Nephron progenitor cell (in vitro differentiated cells): ENCODE results near the gene NPAS3.

ENCODE experiments used
- DNase-seq: peaks from one replicate; pipeline ENCODE4 v3.0.0; 2021
- H3K27ac Mint-ChIP-seq: 2 replicates; pipeline ENCODE4 v1.8.0; 2021; ENCODE audit warnings: mild to moderate bottlenecking, moderate library complexity, mixed read lengths
- H3K27me3 Mint-ChIP-seq: 2 replicates; pipeline ENCODE4 v1.8.0; 2021; ENCODE audit warnings: mild to moderate bottlenecking, low read depth, mixed read lengths; ENCODE audit not compliant: poor library complexity
- H3K36me3 Mint-ChIP-seq: 2 replicates; pipeline ENCODE4 v1.8.0; 2021; ENCODE audit warnings: low read depth, mixed read lengths
- H3K4me1 Mint-ChIP-seq: 2 replicates; pipeline ENCODE4 v1.8.0; 2021; ENCODE audit warnings: mixed read lengths
- H3K4me3 Mint-ChIP-seq: 2 replicates; pipeline ENCODE4 v1.8.0; 2021; ENCODE audit warnings: mild to moderate bottlenecking, moderate library complexity, mixed read lengths
- H3K9me3 Mint-ChIP-seq: 2 replicates; pipeline ENCODE4 v1.8.0; 2021; ENCODE audit warnings: mild to moderate bottlenecking, moderate library complexity, mixed read lengths
- TF ChIP-seq, protein P1 (sequence below): fragments of 200-600 bp; sonication (generic); IDR thresholded peaks from 2 replicates; pipeline ENCODE4 v1.5.0; 2021; ENCODE audit warnings: antibody characterized with exemption

NPAS3 gene

GRCh38 chr14:33464254-33464962 lies 525.7 kb downstream of the NPAS3 start:
- peaks cover 22% of the 10 kb centered on the region for H3K4me1 Mint-ChIP-seq
- H3K27ac Mint-ChIP-seq, result no peak overlapping the region
- no peaks in the 10 kb centered on the region for H3K27me3 Mint-ChIP-seq
- H3K4me3 Mint-ChIP-seq, result no peak overlapping the region
- TF ChIP-seq, protein P1, sequence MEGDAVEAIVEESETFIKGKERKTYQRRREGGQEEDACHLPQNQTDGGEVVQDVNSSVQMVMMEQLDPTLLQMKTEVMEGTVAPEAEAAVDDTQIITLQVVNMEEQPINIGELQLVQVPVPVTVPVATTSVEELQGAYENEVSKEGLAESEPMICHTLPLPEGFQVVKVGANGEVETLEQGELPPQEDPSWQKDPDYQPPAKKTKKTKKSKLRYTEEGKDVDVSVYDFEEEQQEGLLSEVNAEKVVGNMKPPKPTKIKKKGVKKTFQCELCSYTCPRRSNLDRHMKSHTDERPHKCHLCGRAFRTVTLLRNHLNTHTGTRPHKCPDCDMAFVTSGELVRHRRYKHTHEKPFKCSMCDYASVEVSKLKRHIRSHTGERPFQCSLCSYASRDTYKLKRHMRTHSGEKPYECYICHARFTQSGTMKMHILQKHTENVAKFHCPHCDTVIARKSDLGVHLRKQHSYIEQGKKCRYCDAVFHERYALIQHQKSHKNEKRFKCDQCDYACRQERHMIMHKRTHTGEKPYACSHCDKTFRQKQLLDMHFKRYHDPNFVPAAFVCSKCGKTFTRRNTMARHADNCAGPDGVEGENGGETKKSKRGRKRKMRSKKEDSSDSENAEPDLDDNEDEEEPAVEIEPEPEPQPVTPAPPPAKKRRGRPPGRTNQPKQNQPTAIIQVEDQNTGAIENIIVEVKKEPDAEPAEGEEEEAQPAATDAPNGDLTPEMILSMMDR, result no peak
- no peaks in the 10 kb centered on the region for H3K9me3 Mint-ChIP-seq
- no peak for DNase-seq
- H3K36me3 Mint-ChIP-seq, result no peaks in the 10 kb centered on the region

- Mint-ChIP-seq H3K4me1 (peaks cover 22% of the 10 kb centered on the region), H3K27me3 (no peaks in the 10 kb centered on the region), H3K4me3 (no peak overlapping the region), H3K9me3 (no peaks in the 10 kb centered on the region), H3K36me3 (no peaks in the 10 kb centered on the region), H3K27ac (peak overlapping the region; percentile 68)
- no peak for DNase-seq
- TF ChIP-seq, protein P1, result no peak
Measured at GRCh38 chr14:33465846-33466700, 527.4 kb downstream of the NPAS3 start.

- DNase-seq, result no peak
- H3K27me3 Mint-ChIP-seq, result no peaks in the 10 kb centered on the region
- no peaks in the 10 kb centered on the region for H3K9me3 Mint-ChIP-seq
- TF ChIP-seq, protein P1, result no peak
- H3K4me1 Mint-ChIP-seq, result peaks cover 22% of the 10 kb centered on the region
- H3K36me3 Mint-ChIP-seq, result no peaks in the 10 kb centered on the region
- no peak overlapping the region for H3K27ac Mint-ChIP-seq
- H3K4me3 Mint-ChIP-seq, result no peak overlapping the region
Measured at GRCh38 chr14:33467971-33468370, 529.3 kb downstream of the NPAS3 start.

GRCh38 chr14:33469898-33470297 lies 531.2 kb downstream of the NPAS3 start:
- TF ChIP-seq, protein P1, result no peak
- DNase-seq, result no peak
- Mint-ChIP-seq H3K27ac (no peak overlapping the region), H3K9me3 (no peaks in the 10 kb centered on the region), H3K36me3 (no peaks in the 10 kb centered on the region), H3K4me1 (peaks cover 30% of the 10 kb centered on the region), H3K4me3 (no peak overlapping the region), H3K27me3 (no peaks in the 10 kb centered on the region)

DNA sequence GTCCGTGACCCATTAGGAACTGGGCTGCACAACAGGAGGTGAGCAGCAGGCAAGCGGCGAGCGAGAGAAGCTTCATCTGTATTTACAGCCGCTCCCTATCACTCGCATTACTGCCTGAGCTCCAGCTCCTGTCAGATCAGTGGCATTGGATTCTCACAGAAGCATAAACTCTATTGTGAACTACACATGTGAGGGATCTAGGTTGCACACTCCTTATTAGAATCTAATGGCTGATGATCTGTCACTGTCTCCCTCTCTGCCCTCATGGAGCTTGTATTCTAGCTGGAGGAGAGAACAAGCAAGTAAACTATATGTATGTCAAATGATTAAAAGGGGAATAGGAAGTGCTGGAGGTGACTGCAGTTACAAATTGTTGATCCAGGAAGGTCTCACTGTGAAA lies 533.1 kb downstream of the NPAS3 start:
- no peaks in the 10 kb centered on the region for H3K36me3 Mint-ChIP-seq
- peaks cover 34% of the 10 kb centered on the region for H3K4me1 Mint-ChIP-seq
- H3K9me3 Mint-ChIP-seq, result no peaks in the 10 kb centered on the region
- TF ChIP-seq, protein P1, result no peak
- H3K27me3 Mint-ChIP-seq, result no peaks in the 10 kb centered on the region
- no peak overlapping the region for H3K27ac Mint-ChIP-seq
- no peak overlapping the region for H3K4me3 Mint-ChIP-seq
- DNase-seq, result no peak
